Immature natural killer cell (primary cell): ENCODE results near the gene SBNO1. TPM values are rescaled to one million over a fixed set of nuclear protein-coding genes. Genes with fewer than 3 reads are reported as not detected.

Experiments used
- DNase-seq, 3 donors: peaks; one replicate each; pipeline ENCODE4 v3.0.0; 2022; ENCODE audit warnings: mixed read lengths in 1 of 3
- H3K27ac Mint-ChIP-seq, 6 donors: one replicate each; pipeline ENCODE4 v1.8.0; 2020; ENCODE audit warnings: mixed read lengths in 6 of 6, mild to moderate bottlenecking in 5 of 6, inconsistent platforms in 4 of 6, moderate library complexity in 3 of 6
- H3K27me3 Mint-ChIP-seq, 3 donors: one replicate each; pipeline ENCODE4 v1.8.0; 2020 to 2021; ENCODE audit warnings: low read depth in 3 of 3, mild to moderate bottlenecking in 3 of 3, mixed read lengths in 3 of 3, moderate library complexity in 3 of 3, inconsistent platforms in 1 of 3
- H3K36me3 Mint-ChIP-seq, 3 donors: one replicate each; pipeline ENCODE4 v1.8.0; 2020; ENCODE audit warnings: mixed read lengths in 3 of 3, inconsistent platforms in 2 of 3, mild to moderate bottlenecking in 2 of 3
- H3K4me1 Mint-ChIP-seq, 2 donors: one replicate each; pipeline ENCODE4 v1.8.0; 2020; ENCODE audit warnings: inconsistent platforms in 2 of 2, mild to moderate bottlenecking in 2 of 2, mixed read lengths in 2 of 2, moderate library complexity in 1 of 2
- H3K4me3 Mint-ChIP-seq, 5 donors: one replicate each; pipeline ENCODE4 v1.8.0; 2020; ENCODE audit warnings: mild to moderate bottlenecking in 5 of 5, mixed read lengths in 5 of 5, inconsistent platforms in 3 of 5, moderate library complexity in 3 of 5
- H3K9me3 Mint-ChIP-seq, 6 donors: one replicate each; pipeline ENCODE4 v1.8.0; 2020; ENCODE audit warnings: mild to moderate bottlenecking in 6 of 6, mixed read lengths in 6 of 6, inconsistent platforms in 4 of 6, moderate library complexity in 3 of 6
- polyA plus RNA-seq, 3 donors: library from polyadenylated mRNA; unstranded; fragments of 300-500 nt; fragmentation: Illumina TruSeq; gene quantifications; one replicate each; pipeline ENCODE4 v1.2.3, GENCODE V29; 2021

The SBNO1 gene
- polyA plus RNA-seq, 3 donors from 2014 or later: 20.0 to 34.3 (median 26.9) TPM

- Mint-ChIP-seq H3K9me3 (no peaks in the 10 kb centered on the region), H3K27ac (peak overlapping the region in 2 of 6 donors; percentile 26 to 61), H3K36me3 (no peaks in the 10 kb centered on the region), H3K4me3 (peak overlapping the region; percentile 44 to 85 (median 70)), H3K4me1 (peaks cover 29 to 34% of the 10 kb centered on the region in 2 donors), H3K27me3 (peaks cover 1 to 6% (median 4%) of the 10 kb centered on the region in 3 donors)
- no peak for DNase-seq
Observed at GRCh38 chr12:123268850-123269249, 95.8 kb downstream of the SBNO1 start.

GRCh38 chr12:123267991-123268843 lies 96.4 kb downstream of the SBNO1 start:
- Mint-ChIP-seq H3K9me3 (no peaks in the 10 kb centered on the region), H3K27ac (peak overlapping the region in 2 of 6 donors; percentile 40 to 43), H3K4me1 (peaks cover 29 to 34% of the 10 kb centered on the region in 2 donors), H3K36me3 (no peaks in the 10 kb centered on the region), H3K4me3 (peak overlapping the region; percentile 25 to 64 (median 59)), H3K27me3 (peaks cover 1 to 5% (median 1%) of the 10 kb centered on the region in 3 donors)
- DNase-seq: peak in 2 of 3 donors; percentile 26

GRCh38 chr12:123267335-123267920 lies 97.2 kb downstream of the SBNO1 start:
- Mint-ChIP-seq H3K4me1 (peaks cover 29 to 30% of the 10 kb centered on the region in 2 donors), H3K9me3 (no peaks in the 10 kb centered on the region), H3K27me3 (peaks cover 0 to 3% (median 1%) of the 10 kb centered on the region in 3 donors), H3K27ac (peak overlapping the region in 2 of 6 donors; percentile 43 to 53), H3K4me3 (peak overlapping the region in 1 of 5 donors; percentile 64), H3K36me3 (no peaks in the 10 kb centered on the region)
- DNase-seq: no peak

GRCh38 chr12:123266679-123267277 lies 97.9 kb downstream of the SBNO1 start:
- no peak overlapping the region for H3K4me3 Mint-ChIP-seq
- peaks cover 0 to 4% (median 3%) of the 10 kb centered on the region in 3 donors for H3K36me3 Mint-ChIP-seq
- peaks cover 27 to 29% of the 10 kb centered on the region in 2 donors for H3K4me1 Mint-ChIP-seq
- no peaks in the 10 kb centered on the region for H3K9me3 Mint-ChIP-seq
- H3K27ac Mint-ChIP-seq: peak overlapping the region in 1 of 6 donors; percentile 43
- no peak for DNase-seq
- peaks cover 0 to 3% (median 1%) of the 10 kb centered on the region in 3 donors for H3K27me3 Mint-ChIP-seq

GRCh38 chr12:123265851-123266678 lies 98.6 kb downstream of the SBNO1 start:
- Mint-ChIP-seq H3K4me1 (peaks cover 27 to 29% of the 10 kb centered on the region in 2 donors), H3K4me3 (no peak overlapping the region), H3K27ac (no peak overlapping the region)

GRCh38 chr12:123264642-123265041 lies 100.0 kb downstream of the SBNO1 start:
- H3K36me3 Mint-ChIP-seq: peaks cover 0 to 4% (median 4%) of the 10 kb centered on the region in 3 donors
- peaks cover 18 to 21% of the 10 kb centered on the region in 2 donors for H3K4me1 Mint-ChIP-seq
- no peaks in the 10 kb centered on the region for H3K9me3 Mint-ChIP-seq
- no peak for DNase-seq
- H3K27ac Mint-ChIP-seq: no peak overlapping the region
- H3K27me3 Mint-ChIP-seq: peaks cover 0 to 3% (median 1%) of the 10 kb centered on the region in 3 donors
- H3K4me3 Mint-ChIP-seq: no peak overlapping the region

More at GRCh38 chr12:123265851-123266678, 98.6 kb downstream of the SBNO1 start:
- Mint-ChIP-seq H3K9me3 (no peaks in the 10 kb centered on the region), H3K27me3 (peaks cover 0 to 3% (median 1%) of the 10 kb centered on the region in 3 donors), H3K36me3 (peaks cover 0 to 4% (median 4%) of the 10 kb centered on the region in 3 donors)
- DNase-seq: no peak

- peaks cover 6 to 8% of the 10 kb centered on the region in 2 donors for H3K4me1 Mint-ChIP-seq
- peak overlapping the region in 1 of 6 donors; percentile 57 for H3K27ac Mint-ChIP-seq
- DNase-seq: no peak
- no peak overlapping the region for H3K4me3 Mint-ChIP-seq
- peaks cover 0 to 4% (median 4%) of the 10 kb centered on the region in 3 donors for H3K36me3 Mint-ChIP-seq
- peaks cover 0 to 3% (median 1%) of the 10 kb centered on the region in 3 donors for H3K27me3 Mint-ChIP-seq
- H3K9me3 Mint-ChIP-seq: no peaks in the 10 kb centered on the region
Observed at GRCh38 chr12:123263196-123263817, 101.3 kb downstream of the SBNO1 start.

GRCh38 chr12:123261196-123261595 lies 103.5 kb downstream of the SBNO1 start:
- no peak overlapping the region for H3K4me3 Mint-ChIP-seq
- no peak for DNase-seq
- H3K27me3 Mint-ChIP-seq: peaks cover 0 to 1% (median 0%) of the 10 kb centered on the region in 3 donors
- peaks cover 4 to 8% (median 8%) of the 10 kb centered on the region in 3 donors for H3K36me3 Mint-ChIP-seq
- no peaks in the 10 kb centered on the region for H3K9me3 Mint-ChIP-seq
- no peak overlapping the region for H3K27ac Mint-ChIP-seq
- H3K4me1 Mint-ChIP-seq: no peaks in the 10 kb centered on the region

GRCh38 chr12:123260081-123260480 lies 104.6 kb downstream of the SBNO1 start:
- DNase-seq: no peak
- peaks cover 4 to 8% (median 8%) of the 10 kb centered on the region in 3 donors for H3K36me3 Mint-ChIP-seq
- H3K27ac Mint-ChIP-seq: peak overlapping the region in 1 of 6 donors; percentile 37
- H3K4me3 Mint-ChIP-seq: no peak overlapping the region
- no peaks in the 10 kb centered on the region for H3K9me3 Mint-ChIP-seq
- H3K4me1 Mint-ChIP-seq: no peaks in the 10 kb centered on the region
- H3K27me3 Mint-ChIP-seq: peaks cover 0 to 1% (median 0%) of the 10 kb centered on the region in 3 donors

GRCh38 chr12:123258593-123258992 lies 106.1 kb downstream of the SBNO1 start:
- Mint-ChIP-seq H3K4me1 (no peaks in the 10 kb centered on the region), H3K27ac (no peak overlapping the region), H3K36me3 (peaks cover 4 to 9% (median 8%) of the 10 kb centered on the region in 3 donors), H3K27me3 (no peaks in the 10 kb centered on the region), H3K9me3 (no peaks in the 10 kb centered on the region), H3K4me3 (no peak overlapping the region)
- DNase-seq: no peak

- H3K4me3 Mint-ChIP-seq: no peak overlapping the region
- no peak overlapping the region for H3K27ac Mint-ChIP-seq
- no peaks in the 10 kb centered on the region for H3K27me3 Mint-ChIP-seq
Observed at GRCh38 chr12:123254853-123255446, 109.7 kb downstream of the SBNO1 start.

GRCh38 chr12:123253641-123254459 lies 110.8 kb downstream of the SBNO1 start:
- Mint-ChIP-seq H3K4me3 (no peak overlapping the region), H3K9me3 (no peaks in the 10 kb centered on the region), H3K4me1 (peaks cover 24 to 25% of the 10 kb centered on the region in 2 donors), H3K36me3 (peaks cover 4 to 16% (median 12%) of the 10 kb centered on the region in 3 donors), H3K27ac (no peak overlapping the region), H3K27me3 (no peaks in the 10 kb centered on the region)
- DNase-seq: no peak

More at GRCh38 chr12:123254853-123255446, 109.7 kb downstream of the SBNO1 start:
- Mint-ChIP-seq H3K9me3 (no peaks in the 10 kb centered on the region), H3K4me1 (peaks cover 19 to 22% of the 10 kb centered on the region in 2 donors), H3K36me3 (peaks cover 4 to 14% (median 9%) of the 10 kb centered on the region in 3 donors)
- DNase-seq: no peak
